A673 (cell line): ENCODE measurements around the gene FAM83B. TPM values are rescaled to one million over a fixed set of nuclear protein-coding genes. Genes with fewer than 3 reads are reported as not detected.

Experiments
- BruUV-seq: library from RNA; stranded (reverse); fragments of 400-500 nt; replicated peaks from 2 replicates; lab custom pipeline; 2021; lab: Mats Ljungman, UMichigan
- CTCF ChIA-PET: fragments of 300-600 bp; sonication (Branson Sonifier 250); formaldehyde crosslinking; loops from one replicate; lab custom pipeline; 2022; ENCODE audit warnings: antibody characterized with exemption; lab: Charles Lee
- POLR2A ChIA-PET: fragments of 300-600 bp; sonication (Branson Sonifier 250); formaldehyde crosslinking; loops from one replicate; lab custom pipeline; 2022; ENCODE audit warnings: antibody characterized with exemption; ENCODE audit not compliant: low non-redundant PET; lab: Charles Lee
- DNase-seq: peaks from one replicate; pipeline ENCODE4 v3.0.0-alpha.2; 2015; ENCODE audit warnings: low spot score
- H3K27ac ChIP-seq: fragments of 200-600 bp; sonication (generic); 2 replicates; pipeline ENCODE4 v1.5.1; 2016; ENCODE audit warnings: mixed run types, low read depth, mild to moderate bottlenecking, mixed read lengths, antibody characterized with exemption, low read length; ENCODE audit not compliant: poor library complexity, severe bottlenecking
- H3K27me3 ChIP-seq: fragments of 200-600 bp; sonication (generic); replicated peaks from 2 replicates; pipeline ENCODE4 v1.6.1; 2017; ENCODE audit warnings: mixed run types, low read depth, mild to moderate bottlenecking, mixed read lengths, antibody characterized with exemption, low read length; ENCODE audit not compliant: insufficient read depth, poor library complexity
- H3K36me3 ChIP-seq: fragments of 200-600 bp; sonication (generic); 2 replicates; pipeline ENCODE4 v1.6.1; 2016; ENCODE audit warnings: mixed run types, mild to moderate bottlenecking, mixed read lengths, antibody characterized with exemption, low read length; ENCODE audit not compliant: insufficient read depth, poor library complexity, severe bottlenecking
- H3K4me1 ChIP-seq: fragments of 200-600 bp; sonication (generic); 2 replicates; pipeline ENCODE4 v1.6.1; 2017; ENCODE audit warnings: mixed run types, mild to moderate bottlenecking, mixed read lengths, antibody characterized with exemption, low read length; ENCODE audit not compliant: insufficient read depth, poor library complexity, severe bottlenecking
- H3K4me3 ChIP-seq: fragments of 200-600 bp; sonication (generic); 2 replicates; pipeline ENCODE4 v1.5.1; 2016; ENCODE audit warnings: low read depth, mixed run types, mild to moderate bottlenecking, mixed read lengths, low read length; ENCODE audit not compliant: poor library complexity, severe bottlenecking
- H3K9me3 ChIP-seq: fragments of 200-600 bp; sonication (generic); 2 replicates; pipeline ENCODE4 v1.6.1; 2016; ENCODE audit warnings: mixed run types, low read depth, mild to moderate bottlenecking, mixed read lengths, antibody characterized with exemption, low read length; ENCODE audit not compliant: poor library complexity, severe bottlenecking
- EZH2 ChIP-seq: fragments of 200-600 bp; sonication (generic); IDR thresholded peaks from 2 replicates; pipeline ENCODE4 v1.6.1; 2017; ENCODE audit warnings: borderline replicate concordance, low read depth, mild to moderate bottlenecking, mixed read lengths, antibody characterized with exemption, low read length; ENCODE audit not compliant: poor library complexity, severe bottlenecking
- intact Hi-C: fragments of 100-400 bp; cut with micrococcal nuclease; formaldehyde crosslinking; loops from one replicate; pipeline ENCODE4 v1.10.0; 2022; ENCODE audit not compliant: unreplicated experiment
- total RNA-seq: library from RNA; stranded (reverse); gene quantifications from 2 replicates; pipeline ENCODE4 v1.2.3, GENCODE V29; 2021
- TF ChIP-seq, protein P1 (sequence below): fragments of 300-800, 200-600 bp; sonication (generic); conservative IDR thresholded peaks from 2 replicates; pipeline ENCODE4 v1.5.1; 2017; ENCODE audit warnings: low read depth, mild to moderate bottlenecking, antibody characterized with exemption, low read length, moderate library complexity, mixed read lengths

FAM83B gene
- total RNA-seq, 1 experiment from 2014 or later, result 0.41 TPM

DNA sequence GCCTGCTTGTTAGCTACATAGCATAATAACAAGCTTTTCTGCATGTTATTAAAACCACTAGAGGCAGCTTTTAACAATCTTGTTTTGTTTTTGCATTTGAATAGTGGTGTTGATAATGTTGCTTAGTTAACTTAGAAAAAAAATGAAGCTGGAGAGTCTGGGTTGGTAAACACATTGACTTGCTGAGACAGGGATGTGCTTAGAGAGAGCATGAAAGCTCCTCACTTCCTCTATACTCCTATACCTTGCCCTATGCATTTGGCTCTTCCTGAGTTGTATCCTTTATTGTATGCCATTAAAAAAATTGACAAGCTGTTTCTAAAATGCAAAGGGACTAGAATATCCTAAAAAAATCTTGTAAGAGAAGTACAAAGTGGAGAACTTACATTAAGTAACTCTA, 13.6 kb downstream of the FAM83B start:
- no peaks in the 10 kb centered on the region for H3K36me3 ChIP-seq
- no TSS peak for BruUV-seq

DNA sequence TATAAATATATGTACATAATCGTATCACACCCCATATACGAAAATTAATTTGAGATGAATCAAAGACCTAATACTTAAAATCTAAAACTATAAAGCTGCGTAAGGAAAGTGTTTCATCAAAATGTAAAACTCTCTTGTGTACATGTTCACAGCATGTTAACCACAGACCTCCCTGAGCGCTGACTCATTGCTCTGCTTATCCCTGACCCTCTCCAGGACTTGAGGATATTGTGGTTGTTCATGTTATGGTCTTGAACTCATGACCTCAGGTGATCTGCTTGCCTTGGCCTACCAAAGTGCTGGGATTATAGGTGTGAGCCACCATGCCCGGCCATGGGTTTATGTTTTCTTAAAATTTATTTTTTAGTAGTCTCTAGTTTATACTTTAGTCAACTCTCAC, 14.2 kb downstream of the FAM83B start:
- intact Hi-C loops, result no loop called here
- H3K4me3 ChIP-seq, result no peak overlapping the region
- no peaks in the 10 kb centered on the region for H3K27me3 ChIP-seq
- no peaks in the 10 kb centered on the region for H3K4me1 ChIP-seq
- H3K36me3 ChIP-seq, result no peaks in the 10 kb centered on the region
- CTCF ChIA-PET, result no interaction called here
- no peak overlapping the region for H3K27ac ChIP-seq
- POLR2A ChIA-PET, result no interaction called here
- DNase-seq, result no peak
- no TSS peak for BruUV-seq
- H3K9me3 ChIP-seq, result no peaks in the 10 kb centered on the region
- TF ChIP-seq EZH2, result no peak
- TF ChIP-seq, protein P1, sequence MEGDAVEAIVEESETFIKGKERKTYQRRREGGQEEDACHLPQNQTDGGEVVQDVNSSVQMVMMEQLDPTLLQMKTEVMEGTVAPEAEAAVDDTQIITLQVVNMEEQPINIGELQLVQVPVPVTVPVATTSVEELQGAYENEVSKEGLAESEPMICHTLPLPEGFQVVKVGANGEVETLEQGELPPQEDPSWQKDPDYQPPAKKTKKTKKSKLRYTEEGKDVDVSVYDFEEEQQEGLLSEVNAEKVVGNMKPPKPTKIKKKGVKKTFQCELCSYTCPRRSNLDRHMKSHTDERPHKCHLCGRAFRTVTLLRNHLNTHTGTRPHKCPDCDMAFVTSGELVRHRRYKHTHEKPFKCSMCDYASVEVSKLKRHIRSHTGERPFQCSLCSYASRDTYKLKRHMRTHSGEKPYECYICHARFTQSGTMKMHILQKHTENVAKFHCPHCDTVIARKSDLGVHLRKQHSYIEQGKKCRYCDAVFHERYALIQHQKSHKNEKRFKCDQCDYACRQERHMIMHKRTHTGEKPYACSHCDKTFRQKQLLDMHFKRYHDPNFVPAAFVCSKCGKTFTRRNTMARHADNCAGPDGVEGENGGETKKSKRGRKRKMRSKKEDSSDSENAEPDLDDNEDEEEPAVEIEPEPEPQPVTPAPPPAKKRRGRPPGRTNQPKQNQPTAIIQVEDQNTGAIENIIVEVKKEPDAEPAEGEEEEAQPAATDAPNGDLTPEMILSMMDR, result no peak

More for the DNA sequence above, 13.6 kb downstream of the FAM83B start:
- Histone ChIP-seq H3K27ac (no peak overlapping the region), H3K9me3 (no peaks in the 10 kb centered on the region), H3K4me1 (no peaks in the 10 kb centered on the region), H3K4me3 (no peak overlapping the region), H3K27me3 (no peaks in the 10 kb centered on the region)
- ChIA-PET POLR2A (no interaction called here), CTCF (no interaction called here)
- TF ChIP-seq EZH2, result no peak
- TF ChIP-seq, protein P1, result no peak
- DNase-seq, result no peak
- intact Hi-C loops, result no loop called here

- H3K4me1 ChIP-seq, result no peaks in the 10 kb centered on the region
- no TSS peak for BruUV-seq
- H3K27me3 ChIP-seq, result no peaks in the 10 kb centered on the region
- intact Hi-C loops, result no loop called here
- no peak overlapping the region for H3K4me3 ChIP-seq
- no peaks in the 10 kb centered on the region for H3K36me3 ChIP-seq
- CTCF ChIA-PET, result no interaction called here
- no peak for DNase-seq
- no peaks in the 10 kb centered on the region for H3K9me3 ChIP-seq
- no peak for TF ChIP-seq EZH2
- TF ChIP-seq, protein P1, result no peak
- POLR2A ChIA-PET, result no interaction called here
- H3K27ac ChIP-seq, result no peak overlapping the region
Observed at GRCh38 chr6:54861905-54862616, 15.5 kb downstream of the FAM83B start.
